ENCODE measurements around the gene CCPG1. TPM values are rescaled to one million over a fixed set of nuclear protein-coding genes. Genes with fewer than 3 reads are reported as not detected.

The CCPG1 gene
- polyA plus RNA-seq, 1 of the 3 experiments (the other 2 are of a cell fraction) = 10.5 TPM

DNA sequence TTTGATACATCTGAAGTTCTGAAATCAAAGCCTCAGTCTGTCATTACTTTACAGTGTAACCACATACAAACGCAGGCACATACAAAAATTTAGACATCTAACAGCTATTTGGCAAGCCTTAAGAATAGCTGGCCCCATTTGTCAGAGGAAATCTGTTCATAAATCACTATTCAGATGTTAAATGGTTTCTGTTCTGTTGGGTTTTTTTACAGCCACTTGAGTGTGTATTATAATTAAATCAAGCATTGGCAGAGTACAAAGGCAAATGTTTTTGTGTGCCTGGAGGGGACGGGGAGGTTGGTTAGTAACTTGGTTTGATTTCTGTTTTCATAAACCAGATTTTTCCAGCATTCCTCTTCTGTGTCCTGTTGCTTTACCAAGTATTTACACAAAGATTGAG, 65.0 kb downstream of the CCPG1 start:
- Histone ChIP-seq H3K79me2 (ENCODE audit: insufficient read depth) (no peaks in the 10 kb centered on the region), H3K27ac (ENCODE audit: low read depth in 2 of 2, low read length in 1 of 2) (peak overlapping the region; percentile 9 to 94; a peak in 3 of 4 replicates), H3K4me1 (ENCODE audit: control insufficient read depth in 1 of 2, insufficient read depth in 2 of 2, low read depth in 1 of 2, low read length in 1 of 2) (peaks cover 9 to 16% of the 10 kb centered on the region in 2 experiments; a peak in 3 of 4 replicates), H3F3A (replicated peaks; ENCODE audit: insufficient read depth) (peaks cover 4% of the 10 kb centered on the region), H3K9ac (no peak overlapping the region), H4K20me1 (ENCODE audit: insufficient read depth) (no peaks in the 10 kb centered on the region), H3K9me2 (no peaks in the 10 kb centered on the region), H3K4me3 (ENCODE audit: low read depth in 2 of 2, low read length in 1 of 2) (no peak overlapping the region), H3K4me2 (no peak overlapping the region), H3K27me3 (ENCODE audit: insufficient read depth) (no peaks in the 10 kb centered on the region), H3K9me3 (no peaks in the 10 kb centered on the region), H3K36me3 (replicated peaks in 1 of 2; ENCODE audit: control insufficient read depth in 1 of 2, insufficient read depth in 2 of 2, low read length in 1 of 2) (peaks cover 3 to 25% of the 10 kb centered on the region in 2 experiments), H2AFZ (ENCODE audit: low read depth) (no peak overlapping the region)
- 37% methylated on average over 2 of the region's 2 CpGs for WGBS (ENCODE audit: low lambda C conversion rate)
- POLR2A ChIA-PET = no interaction called here
- CTCF ChIA-PET = interaction anchor here (1.3 kb wide), 1 partner anchor 9 kb away, joined by 4 read pairs; no protein-coding TSS in a partner anchor
- peak; percentile 74 for DNase-seq
- TF ChIP-seq JUND (IDR thresholded peaks at IDR 0.05) (no peak), POLR2AphosphoS5 (IDR thresholded peaks at IDR 0.05; ENCODE audit: low read depth, low read length) (no peak), FOSL2 (IDR thresholded peaks at IDR 0.05; ENCODE audit: borderline replicate concordance, low read depth) (no peak), YY1 (IDR thresholded peaks at IDR 0.05; ENCODE audit: low read depth) (no peak), FOXM1 (IDR thresholded peaks at IDR 0.05; ENCODE audit: low read depth) (no peak), ELF1 (IDR thresholded peaks at IDR 0.05) (no peak), TEAD4 (IDR thresholded peaks at IDR 0.05; ENCODE audit: borderline replicate concordance, insufficient read depth) (no peak), TCF12 (IDR thresholded peaks at IDR 0.05) (peak; percentile 43; the same call in 1 of the 2 replicates), GATA2 (CRISPR knock-in tag; IDR thresholded peaks at IDR 0.05) (peak; percentile 70), ZBTB33 (IDR thresholded peaks at IDR 0.05; ENCODE audit: borderline replicate concordance, low read depth) (no peak), CHD2 (IDR thresholded peaks at IDR 0.05; ENCODE audit: low read length, partially characterized antibody) (peak; percentile 69), SIN3A (IDR thresholded peaks at IDR 0.05; ENCODE audit: borderline replicate concordance, low read depth, low read length) (no peak), TAF1 (IDR thresholded peaks at IDR 0.05; ENCODE audit: borderline replicate concordance, low read depth, low read length) (no peak), SMC3 (IDR thresholded peaks at IDR 0.05; ENCODE audit: low read depth, low read length) (no peak), RFX5 (IDR thresholded peaks at IDR 0.05; ENCODE audit: low read length) (peak; percentile 41; the same call in 1 of the 2 replicates), EZH2phosphoT487 (IDR thresholded peaks at IDR 0.05; ENCODE audit: borderline replicate concordance, low read depth) (no peak), EP300 (IDR thresholded peaks at IDR 0.05; ENCODE audit: borderline replicate concordance in 1 of 2, low read depth in 1 of 2, low read length in 1 of 2) (peak in 1 of 2 experiments; percentile 90; a peak in 2 of 4 replicates), NRF1 (IDR thresholded peaks at IDR 0.05; ENCODE audit: low read depth, low read length) (no peak), RAD21 (IDR thresholded peaks at IDR 0.05; ENCODE audit: low read length) (peak; percentile 20; the same call in 1 of the 2 replicates), RXRA (IDR thresholded peaks at IDR 0.05; ENCODE audit: borderline replicate concordance, low read depth) (no peak), GABPA (IDR thresholded peaks at IDR 0.05; ENCODE audit: low read depth) (no peak), RCOR1 (IDR thresholded peaks at IDR 0.05; ENCODE audit: low read length) (peak; percentile 91), USF1 (IDR thresholded peaks at IDR 0.05; ENCODE audit: borderline replicate concordance, low read depth) (no peak)
- TF ChIP-seq, protein P1, sequence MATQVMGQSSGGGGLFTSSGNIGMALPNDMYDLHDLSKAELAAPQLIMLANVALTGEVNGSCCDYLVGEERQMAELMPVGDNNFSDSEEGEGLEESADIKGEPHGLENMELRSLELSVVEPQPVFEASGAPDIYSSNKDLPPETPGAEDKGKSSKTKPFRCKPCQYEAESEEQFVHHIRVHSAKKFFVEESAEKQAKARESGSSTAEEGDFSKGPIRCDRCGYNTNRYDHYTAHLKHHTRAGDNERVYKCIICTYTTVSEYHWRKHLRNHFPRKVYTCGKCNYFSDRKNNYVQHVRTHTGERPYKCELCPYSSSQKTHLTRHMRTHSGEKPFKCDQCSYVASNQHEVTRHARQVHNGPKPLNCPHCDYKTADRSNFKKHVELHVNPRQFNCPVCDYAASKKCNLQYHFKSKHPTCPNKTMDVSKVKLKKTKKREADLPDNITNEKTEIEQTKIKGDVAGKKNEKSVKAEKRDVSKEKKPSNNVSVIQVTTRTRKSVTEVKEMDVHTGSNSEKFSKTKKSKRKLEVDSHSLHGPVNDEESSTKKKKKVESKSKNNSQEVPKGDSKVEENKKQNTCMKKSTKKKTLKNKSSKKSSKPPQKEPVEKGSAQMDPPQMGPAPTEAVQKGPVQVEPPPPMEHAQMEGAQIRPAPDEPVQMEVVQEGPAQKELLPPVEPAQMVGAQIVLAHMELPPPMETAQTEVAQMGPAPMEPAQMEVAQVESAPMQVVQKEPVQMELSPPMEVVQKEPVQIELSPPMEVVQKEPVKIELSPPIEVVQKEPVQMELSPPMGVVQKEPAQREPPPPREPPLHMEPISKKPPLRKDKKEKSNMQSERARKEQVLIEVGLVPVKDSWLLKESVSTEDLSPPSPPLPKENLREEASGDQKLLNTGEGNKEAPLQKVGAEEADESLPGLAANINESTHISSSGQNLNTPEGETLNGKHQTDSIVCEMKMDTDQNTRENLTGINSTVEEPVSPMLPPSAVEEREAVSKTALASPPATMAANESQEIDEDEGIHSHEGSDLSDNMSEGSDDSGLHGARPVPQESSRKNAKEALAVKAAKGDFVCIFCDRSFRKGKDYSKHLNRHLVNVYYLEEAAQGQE (IDR thresholded peaks at IDR 0.05; ENCODE audit: low read depth, low read length) = no peak
- TF ChIP-seq, protein P2, sequence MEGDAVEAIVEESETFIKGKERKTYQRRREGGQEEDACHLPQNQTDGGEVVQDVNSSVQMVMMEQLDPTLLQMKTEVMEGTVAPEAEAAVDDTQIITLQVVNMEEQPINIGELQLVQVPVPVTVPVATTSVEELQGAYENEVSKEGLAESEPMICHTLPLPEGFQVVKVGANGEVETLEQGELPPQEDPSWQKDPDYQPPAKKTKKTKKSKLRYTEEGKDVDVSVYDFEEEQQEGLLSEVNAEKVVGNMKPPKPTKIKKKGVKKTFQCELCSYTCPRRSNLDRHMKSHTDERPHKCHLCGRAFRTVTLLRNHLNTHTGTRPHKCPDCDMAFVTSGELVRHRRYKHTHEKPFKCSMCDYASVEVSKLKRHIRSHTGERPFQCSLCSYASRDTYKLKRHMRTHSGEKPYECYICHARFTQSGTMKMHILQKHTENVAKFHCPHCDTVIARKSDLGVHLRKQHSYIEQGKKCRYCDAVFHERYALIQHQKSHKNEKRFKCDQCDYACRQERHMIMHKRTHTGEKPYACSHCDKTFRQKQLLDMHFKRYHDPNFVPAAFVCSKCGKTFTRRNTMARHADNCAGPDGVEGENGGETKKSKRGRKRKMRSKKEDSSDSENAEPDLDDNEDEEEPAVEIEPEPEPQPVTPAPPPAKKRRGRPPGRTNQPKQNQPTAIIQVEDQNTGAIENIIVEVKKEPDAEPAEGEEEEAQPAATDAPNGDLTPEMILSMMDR (IDR thresholded peaks at IDR 0.05) = no peak
- TF ChIP-seq, protein P3, sequence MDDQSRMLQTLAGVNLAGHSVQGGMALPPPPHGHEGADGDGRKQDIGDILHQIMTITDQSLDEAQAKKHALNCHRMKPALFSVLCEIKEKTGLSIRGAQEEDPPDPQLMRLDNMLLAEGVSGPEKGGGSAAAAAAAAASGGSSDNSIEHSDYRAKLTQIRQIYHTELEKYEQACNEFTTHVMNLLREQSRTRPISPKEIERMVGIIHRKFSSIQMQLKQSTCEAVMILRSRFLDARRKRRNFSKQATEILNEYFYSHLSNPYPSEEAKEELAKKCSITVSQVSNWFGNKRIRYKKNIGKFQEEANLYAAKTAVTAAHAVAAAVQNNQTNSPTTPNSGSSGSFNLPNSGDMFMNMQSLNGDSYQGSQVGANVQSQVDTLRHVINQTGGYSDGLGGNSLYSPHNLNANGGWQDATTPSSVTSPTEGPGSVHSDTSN (IDR thresholded peaks at IDR 0.05) = peak; percentile 36; the same call in 1 of the 2 replicates
